Measurements from ENCODE around the gene MOCOS. TPM values are rescaled to one million over a fixed set of nuclear protein-coding genes. Genes with fewer than 3 reads are reported as not detected.

The MOCOS gene
- total RNA-seq, 1 donor, result 13.1 TPM

GRCh38 chr18:36183987-36184386 is 3.3 kb upstream of the MOCOS start:
- no peak for DNase-seq (ENCODE audit: low read depth)
- no peak overlapping the region for H3K4me3 ChIP-seq (ENCODE audit: low read depth, low read length)
- TF ChIP-seq CTCF (IDR thresholded peaks at IDR 0.05; ENCODE audit: insufficient read depth, low read length), result no peak

- no peak for DNase-seq (ENCODE audit: low read depth)
- TF ChIP-seq CTCF (IDR thresholded peaks at IDR 0.05; ENCODE audit: insufficient read depth, low read length), result no peak
- H3K4me3 ChIP-seq (ENCODE audit: low read depth, low read length), result no peak overlapping the region
Observed at GRCh38 chr18:36185157-36185556, 2.1 kb upstream of the MOCOS start.

GRCh38 chr18:36185901-36186460 is 1.3 kb upstream of the MOCOS start:
- H3K4me3 ChIP-seq (ENCODE audit: low read depth, low read length), result peak overlapping the region; percentile 87
- no peak for TF ChIP-seq CTCF (IDR thresholded peaks at IDR 0.05; ENCODE audit: insufficient read depth, low read length)
- no peak for DNase-seq (ENCODE audit: low read depth)

- TF ChIP-seq CTCF (IDR thresholded peaks at IDR 0.05; ENCODE audit: insufficient read depth, low read length), result no peak
- DNase-seq (ENCODE audit: low read depth), result peak; percentile 32
- peak overlapping the region; percentile 87 for H3K4me3 ChIP-seq (ENCODE audit: low read depth, low read length)
Observed at GRCh38 chr18:36186461-36187192, 670 bp upstream of the MOCOS start.

GRCh38 chr18:36187826-36188721 is 777 bp downstream of the MOCOS start:
- DNase-seq (ENCODE audit: low read depth), result peak; percentile 74
- peak overlapping the region; percentile 87 for H3K4me3 ChIP-seq (ENCODE audit: low read depth, low read length)
- TF ChIP-seq CTCF (IDR thresholded peaks at IDR 0.05; ENCODE audit: insufficient read depth, low read length), result no peak

- TF ChIP-seq CTCF (IDR thresholded peaks at IDR 0.05; ENCODE audit: insufficient read depth, low read length), result no peak
- no peak for DNase-seq (ENCODE audit: low read depth)
- peak overlapping the region; percentile 87 for H3K4me3 ChIP-seq (ENCODE audit: low read depth, low read length)
Observed at GRCh38 chr18:36188916-36189315, 1.6 kb downstream of the MOCOS start.

Measured in fibroblast of the aortic adventitia (primary cell).